ENCODE data around the gene NHERF1.

GRCh38 chr17:74759941-74760340 lies 11.5 kb downstream of the NHERF1 start:
- TF ChIP-seq ZNF230 (CRISPR knock-in tag; IDR thresholded peaks at IDR 0.05) (no peak), PATZ1 (CRISPR knock-in tag; IDR thresholded peaks at IDR 0.05) (no peak), PBX3 (CRISPR knock-in tag; IDR thresholded peaks at IDR 0.05; ENCODE audit: borderline replicate concordance) (no peak), KAT2B (IDR thresholded peaks at IDR 0.05; ENCODE audit: borderline replicate concordance, low read depth, low read length) (no peak), CBX2 (IDR thresholded peaks at IDR 0.05; ENCODE audit: low read depth, low read length) (no peak), CBX2 (CRISPR knock-in tag; IDR thresholded peaks at IDR 0.05; ENCODE audit: low read depth) (no peak), CEBPB (IDR thresholded peaks at IDR 0.05; ENCODE audit: borderline replicate concordance, low read depth, low read length) (no peak), ELF4 (CRISPR knock-in tag; IDR thresholded peaks at IDR 0.05; ENCODE audit: borderline replicate concordance) (no peak), EZH2 (conservative IDR thresholded peaks at IDR 0.05; ENCODE audit: low read depth, low read length) (no peak), ATF3 (CRISPR knock-in tag; IDR thresholded peaks at IDR 0.05) (no peak)
